Measurements from ENCODE around the gene MYO5B.

- TF ChIP-seq MAX (IDR thresholded peaks at IDR 0.05; ENCODE audit: low read depth), result no peak
- TF ChIP-seq EZH2phosphoT487 (IDR thresholded peaks at IDR 0.05; ENCODE audit: borderline replicate concordance, low read depth), result no peak
- TF ChIP-seq USF1 (IDR thresholded peaks at IDR 0.05; ENCODE audit: borderline replicate concordance, low read depth), result no peak
Measured at GRCh38 chr18:49894517-49895226, 300.3 kb downstream of the MYO5B start.

Data from SK-N-SH (cell line).